HG03175 (cell line): ENCODE data around the gene ATAD3B.
"Not testable (repeated sequence)": the region's sequence is repeated elsewhere in the genome, so short reads cannot be mapped to it uniquely, and the experiment has no call there.

Source experiments
- ATAC-seq: cut with Tn5 transposase; IDR thresholded peaks from one replicate; pipeline ENCODE4 v1.9.1; 2021; ENCODE audit warnings: mild to moderate bottlenecking, moderate library complexity; ENCODE audit not compliant: unreplicated experiment

Gene ATAD3B

DNA sequence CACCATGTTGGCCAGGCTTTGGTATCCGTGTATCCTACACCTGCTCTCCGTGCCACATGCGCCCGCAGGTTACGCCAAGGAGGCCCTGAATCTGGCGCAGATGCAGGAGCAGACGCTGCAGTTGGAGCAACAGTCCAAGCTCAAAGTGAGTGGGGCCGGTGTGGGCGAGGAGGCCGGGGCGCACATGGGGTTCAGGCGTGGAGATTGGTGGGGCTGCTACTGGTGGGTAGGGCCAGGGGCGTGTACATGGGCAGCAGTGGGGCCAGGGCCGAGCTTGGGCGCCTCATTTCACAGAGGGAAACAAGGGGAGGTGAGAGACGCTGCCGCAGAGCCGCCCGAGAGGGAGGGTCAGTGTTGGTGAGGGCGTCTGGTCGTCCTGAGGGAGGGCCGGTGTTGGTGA, 5.6 kb downstream of the ATAD3B start:
- ATAC-seq = no peak

DNA sequence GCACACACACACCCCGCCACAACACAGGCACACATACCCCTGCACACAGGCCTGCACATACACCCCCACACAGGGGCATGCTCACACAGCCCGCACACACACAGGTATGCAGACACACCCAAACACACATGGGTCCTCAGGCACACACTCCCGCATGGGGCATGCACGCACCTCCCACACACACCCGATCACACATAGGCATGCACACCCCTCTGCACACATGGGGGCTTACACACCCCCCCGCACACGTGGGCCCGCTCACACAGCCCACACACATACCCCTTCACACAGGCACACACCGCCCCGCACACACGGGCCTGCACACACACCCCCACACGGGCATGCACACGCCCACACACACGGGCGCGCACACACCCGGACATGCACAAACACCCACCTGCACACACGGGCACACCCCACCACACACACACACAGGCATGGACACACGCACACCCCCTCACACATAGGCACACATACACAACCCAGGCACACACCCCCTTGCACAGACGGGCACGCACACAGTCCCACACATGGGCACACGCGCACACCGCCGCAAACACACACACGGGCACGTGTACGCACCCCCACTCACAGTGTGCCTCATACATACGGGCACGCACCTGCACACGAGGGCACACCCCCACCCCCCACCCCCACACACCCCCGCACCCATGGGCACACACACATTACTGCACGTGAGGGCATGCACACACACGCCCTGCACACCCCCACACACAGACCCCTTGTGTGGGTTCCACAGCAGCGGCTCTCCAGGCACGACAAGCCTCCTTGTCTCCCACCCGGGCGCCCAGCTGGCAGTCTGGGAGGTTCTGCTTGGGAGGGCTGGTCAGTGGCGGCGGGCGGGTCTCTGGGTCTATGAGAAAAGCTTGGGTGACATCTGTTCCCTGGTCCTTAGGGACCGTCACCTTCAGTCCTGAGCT, 8.3 kb downstream of the ATAD3B start:
- ATAC-seq = no peak

DNA sequence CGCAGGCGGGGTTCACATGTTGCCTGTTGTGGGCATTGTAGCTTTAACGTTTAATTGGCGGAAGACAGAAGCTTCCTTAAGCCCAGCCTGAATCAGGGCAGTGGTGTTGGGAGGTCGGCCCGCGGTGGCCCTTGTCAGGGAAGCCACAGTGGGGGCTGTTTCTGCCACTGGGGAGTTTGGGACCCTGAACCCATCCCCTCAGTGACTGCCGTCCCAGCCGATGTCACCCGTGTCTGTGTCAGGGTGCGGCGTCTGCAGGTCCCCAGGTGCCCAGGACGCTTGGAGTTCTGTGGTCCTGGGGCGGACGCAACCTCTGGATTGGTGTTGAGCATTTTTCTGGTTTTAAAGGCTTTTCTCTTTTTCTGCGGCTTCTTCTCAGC, 8.9 kb downstream of the ATAD3B start:
- not testable (repeated sequence) for ATAC-seq

DNA sequence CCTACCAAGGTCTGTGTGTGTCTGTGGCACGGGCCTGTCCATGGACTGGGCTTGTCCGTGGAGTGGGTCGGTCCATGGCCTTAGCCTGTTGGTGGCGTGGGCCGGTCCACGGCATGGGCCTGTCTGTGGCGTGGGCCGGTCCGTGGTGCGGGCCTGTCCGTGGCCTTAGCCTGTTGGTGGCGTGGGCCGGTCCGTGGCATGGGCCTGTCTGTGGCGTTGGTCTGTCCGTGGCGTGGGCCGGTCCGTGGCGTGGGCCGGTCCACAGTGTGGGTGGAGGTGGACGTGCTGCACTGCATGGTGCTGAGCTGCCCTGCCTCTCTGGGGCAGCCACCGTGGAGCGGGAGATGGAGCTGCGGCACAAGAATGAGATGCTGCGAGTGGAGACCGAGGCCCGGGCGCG, 10.2 kb downstream of the ATAD3B start:
- not testable (repeated sequence) for ATAC-seq

DNA sequence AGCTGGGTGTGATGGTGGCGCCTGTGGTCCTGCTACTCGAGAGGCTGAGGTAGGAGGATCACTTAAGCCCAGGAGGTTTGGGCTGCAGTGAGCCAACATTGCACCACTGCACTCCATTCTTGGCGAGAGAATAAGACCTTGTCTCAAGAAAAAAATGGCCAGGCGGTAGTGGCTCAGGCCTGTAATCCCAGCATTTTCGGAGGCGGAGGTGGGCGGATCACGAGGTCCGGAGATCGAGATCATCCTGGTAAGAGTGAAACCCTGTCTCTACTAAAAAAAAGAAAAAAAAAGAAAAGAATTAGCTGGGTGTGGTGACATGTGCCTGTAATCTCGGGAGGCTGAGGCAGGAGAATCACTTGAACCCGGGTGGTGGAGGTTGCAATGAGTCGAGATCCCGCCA, 11.3 kb downstream of the ATAD3B start:
- ATAC-seq = no peak

DNA sequence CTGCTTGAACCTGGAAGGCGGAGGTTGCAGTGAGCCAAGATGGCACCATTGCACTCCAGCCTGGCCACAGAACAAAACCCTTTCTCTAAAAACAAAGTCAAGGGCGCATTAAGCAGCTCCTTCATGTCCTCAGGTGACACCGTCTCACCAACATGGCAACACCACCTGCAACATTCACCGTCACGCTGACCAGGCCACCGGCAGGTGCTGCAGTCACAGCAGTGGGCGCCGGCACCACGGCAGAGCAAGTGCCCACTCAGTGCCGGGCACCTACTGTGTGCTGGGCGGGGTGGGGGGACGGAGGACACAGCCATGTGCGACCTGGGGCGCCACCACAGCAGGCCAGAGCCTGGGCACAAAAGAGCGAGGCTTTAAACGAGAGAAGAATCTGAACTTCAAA, 12.1 kb downstream of the ATAD3B start:
- no peak for ATAC-seq

DNA sequence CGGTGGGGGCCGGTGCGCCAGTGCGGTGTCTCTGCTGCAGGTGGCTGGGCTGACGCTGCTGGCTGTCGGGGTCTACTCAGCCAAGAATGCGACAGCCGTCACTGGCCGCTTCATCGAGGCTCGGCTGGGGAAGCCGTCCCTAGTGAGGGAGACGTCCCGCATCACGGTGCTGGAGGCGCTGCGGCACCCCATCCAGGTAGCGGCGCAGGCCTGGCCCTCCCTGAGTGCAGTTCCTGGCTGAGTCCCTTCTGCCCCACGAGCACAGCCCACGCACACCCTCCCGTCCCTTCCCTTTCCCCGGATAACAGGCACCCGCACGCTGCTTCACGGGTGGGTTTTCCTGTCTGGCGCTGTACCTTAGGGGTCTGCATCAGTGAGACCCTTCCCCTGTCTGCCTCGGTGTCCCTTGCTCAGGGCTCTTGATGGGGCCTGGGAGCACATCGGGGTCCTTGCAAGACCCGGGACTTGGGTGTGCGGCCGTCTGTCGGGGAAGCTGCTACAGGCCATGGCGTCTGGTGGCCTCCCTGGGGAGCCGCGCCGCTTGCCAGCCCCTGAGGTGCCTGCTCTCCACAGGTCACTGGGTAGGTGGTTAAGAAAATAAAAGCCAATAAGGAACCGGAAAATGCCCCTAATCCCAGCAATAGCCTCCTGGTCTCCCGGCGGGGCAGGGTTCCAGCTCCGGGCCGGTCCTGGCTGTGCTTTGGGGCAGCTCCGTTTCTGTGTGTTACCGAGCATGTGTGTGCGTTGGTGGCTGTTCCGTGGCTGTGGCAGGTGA, 13.6 kb downstream of the ATAD3B start:
- ATAC-seq = not testable (repeated sequence)

DNA sequence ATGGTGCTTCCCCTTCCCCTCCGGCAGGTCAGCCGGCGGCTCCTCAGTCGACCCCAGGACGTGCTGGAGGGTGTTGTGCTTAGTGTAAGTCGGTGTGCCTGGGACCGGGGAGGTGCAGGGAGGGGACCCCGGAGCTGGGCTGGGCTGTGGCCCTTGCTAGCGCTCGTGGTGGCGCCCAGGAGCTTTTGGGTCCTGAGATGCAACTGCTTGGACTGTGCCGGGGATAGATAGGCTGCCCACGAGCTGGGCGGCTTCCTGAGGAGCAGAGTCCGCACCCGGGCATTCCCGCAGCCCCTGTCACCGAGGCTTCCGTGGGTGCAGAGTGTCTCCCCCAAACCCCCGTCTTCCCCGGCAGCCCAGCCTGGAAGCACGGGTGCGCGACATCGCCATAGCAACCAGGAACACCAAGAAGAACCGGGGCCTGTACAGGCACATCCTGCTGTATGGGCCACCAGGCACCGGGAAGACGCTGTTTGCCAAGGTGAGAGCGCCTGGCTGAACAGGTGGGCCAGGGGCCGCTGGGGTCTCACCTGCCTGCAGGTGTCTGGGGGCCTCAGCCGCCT, 14.3 kb downstream of the ATAD3B start:
- not testable (repeated sequence) for ATAC-seq

DNA sequence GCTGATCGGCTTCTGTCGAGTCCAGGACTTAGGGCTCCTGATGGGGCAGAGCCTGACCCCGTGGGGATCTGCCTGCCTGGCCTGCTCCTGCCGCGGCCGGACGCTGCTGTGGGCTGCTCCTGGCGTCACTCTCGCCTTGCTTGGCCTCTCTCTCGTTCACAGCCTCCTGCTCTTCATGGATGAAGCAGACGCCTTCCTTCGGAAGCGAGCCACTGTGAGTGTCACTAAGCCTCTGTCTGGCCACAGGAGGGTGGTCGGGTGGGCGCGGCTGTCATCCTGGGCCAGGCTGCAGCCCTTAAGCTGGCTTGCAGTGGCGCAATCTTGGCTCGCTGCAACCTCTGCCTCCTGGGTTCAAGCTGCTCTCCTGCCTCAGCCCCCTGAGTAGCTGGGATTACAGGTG, 16.1 kb downstream of the ATAD3B start:
- ATAC-seq = no peak

DNA sequence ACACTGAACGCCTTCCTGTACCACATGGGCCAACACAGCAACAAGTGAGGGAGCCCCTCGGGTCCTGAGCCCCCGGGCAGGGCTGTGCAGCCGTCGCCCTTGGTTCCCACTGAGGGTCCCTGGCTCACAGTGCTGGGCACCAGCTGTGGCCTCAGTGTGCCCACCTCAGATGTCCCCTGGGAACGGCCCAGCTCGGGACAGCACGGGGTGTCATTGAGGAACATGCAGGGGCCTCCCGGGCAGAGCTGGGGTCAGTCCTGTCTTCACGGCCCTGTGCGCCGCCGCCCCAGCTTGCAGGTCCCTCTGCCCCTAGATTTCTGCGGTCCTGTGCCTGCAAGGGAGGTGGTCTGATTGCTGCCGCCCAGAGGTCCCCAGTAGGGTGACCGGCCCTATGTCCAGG, 17.7 kb downstream of the ATAD3B start:
- no peak for ATAC-seq

DNA sequence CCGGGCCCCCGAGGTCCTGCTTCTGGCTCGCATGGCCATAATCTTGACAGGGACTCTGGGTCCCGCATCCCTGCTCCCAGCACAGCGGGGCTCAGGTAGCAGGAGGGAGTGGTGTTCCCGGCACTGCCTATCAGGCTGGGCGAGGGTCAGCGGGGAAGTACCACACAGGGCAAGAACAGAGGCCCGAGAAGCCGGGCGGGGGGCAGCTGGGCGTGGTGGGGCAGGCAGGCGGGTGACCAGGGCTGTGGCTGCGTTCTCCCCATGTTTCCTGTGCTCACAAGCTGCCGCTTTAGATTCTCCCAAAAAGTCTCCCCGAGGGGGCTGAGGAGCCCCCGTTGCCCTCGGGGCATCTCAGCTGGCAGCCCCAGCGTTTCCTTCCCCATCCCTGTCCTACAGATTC, 18.3 kb downstream of the ATAD3B start:
- ATAC-seq = no peak

DNA sequence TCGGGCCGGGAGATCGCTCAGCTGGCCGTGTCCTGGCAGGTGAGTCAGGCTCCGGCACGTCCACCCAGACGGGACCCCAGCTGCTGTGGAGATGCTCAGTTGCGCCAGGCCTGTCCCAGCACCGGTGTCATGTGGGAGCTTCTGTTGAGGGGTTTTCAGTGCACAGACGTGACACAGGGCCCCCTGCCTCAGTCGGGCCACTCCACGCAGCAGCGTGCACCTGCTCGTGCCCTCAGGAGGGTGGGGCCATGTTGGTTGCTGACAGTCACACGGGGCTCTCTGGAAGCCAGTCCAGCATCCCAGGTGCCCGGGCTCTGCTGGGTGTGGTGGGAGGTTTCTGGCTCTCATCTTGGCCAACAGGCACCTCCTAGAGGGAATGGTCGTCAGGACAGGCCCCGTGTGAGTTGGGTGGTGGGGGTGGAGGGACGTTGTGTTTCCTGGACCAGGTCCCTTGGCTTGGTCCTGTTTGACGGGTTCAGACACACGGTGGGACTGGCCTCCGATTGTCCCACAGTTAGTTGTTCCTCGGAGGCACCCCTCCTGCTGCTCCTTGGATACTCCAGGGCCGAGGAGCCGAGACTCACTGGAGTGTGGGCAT, 19.2 kb downstream of the ATAD3B start:
- no peak for ATAC-seq

DNA sequence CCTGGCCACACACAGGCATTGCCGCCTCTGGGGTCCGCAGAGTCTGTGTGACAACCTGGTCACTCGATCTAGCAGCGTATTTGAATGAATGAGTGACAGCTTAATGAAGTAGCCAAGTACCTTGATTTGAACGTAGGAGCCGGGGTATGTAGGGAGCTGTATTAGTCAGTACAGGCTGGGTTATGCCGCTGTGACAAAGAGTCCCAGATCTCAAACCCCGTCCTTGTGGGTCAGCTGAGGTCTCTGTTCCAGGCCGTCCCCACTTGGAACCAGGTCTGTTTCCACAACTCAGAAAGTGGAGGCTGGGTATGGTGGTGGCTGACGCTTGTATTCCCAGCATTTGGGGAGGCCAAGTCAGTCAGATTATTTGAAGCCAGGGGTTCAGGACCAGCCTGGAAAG, 20.0 kb downstream of the ATAD3B start:
- ATAC-seq = no peak

DNA sequence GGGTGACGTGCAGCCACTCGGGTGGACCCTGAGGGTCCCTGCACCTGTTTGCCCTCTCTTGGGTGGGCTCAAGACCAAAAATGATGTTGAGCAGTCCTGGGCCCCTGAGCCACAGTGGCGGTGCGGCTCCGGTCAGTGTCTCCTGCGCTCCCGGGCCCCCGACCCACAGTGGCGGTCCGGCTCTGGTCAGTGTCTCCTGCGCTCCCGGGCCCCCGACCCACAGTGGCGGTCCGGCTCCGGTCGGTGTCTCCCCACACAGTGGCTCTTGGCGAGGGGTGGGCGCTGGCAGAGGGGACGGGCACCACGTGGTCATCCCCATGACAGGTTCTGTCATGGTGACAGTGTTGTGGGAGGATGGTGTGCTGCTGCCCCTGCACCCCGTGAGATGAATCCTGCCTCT, 22.7 kb downstream of the ATAD3B start:
- not testable (repeated sequence) for ATAC-seq

DNA sequence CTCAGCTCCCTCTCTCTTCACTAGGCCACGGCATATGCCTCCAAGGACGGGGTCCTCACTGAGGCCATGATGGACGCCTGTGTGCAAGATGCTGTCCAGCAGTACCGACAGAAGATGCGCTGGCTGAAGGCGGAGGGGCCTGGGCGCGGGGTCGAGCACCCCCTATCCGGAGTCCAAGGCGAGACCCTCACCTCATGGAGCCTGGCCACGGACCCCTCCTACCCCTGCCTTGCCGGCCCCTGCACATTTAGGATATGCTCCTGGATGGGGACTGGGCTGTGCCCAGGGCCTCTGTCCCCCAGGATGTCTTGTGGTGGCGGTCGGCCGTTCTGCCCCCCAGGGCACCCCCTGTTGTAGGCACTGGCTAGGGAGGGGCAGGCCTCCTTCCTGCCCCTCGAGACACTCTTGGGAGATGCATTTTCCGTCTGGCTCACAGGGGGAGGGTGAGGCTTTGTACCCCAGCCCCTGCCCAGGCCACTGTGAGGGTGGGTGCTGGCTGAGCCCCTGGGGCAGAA, 24.0 kb downstream of the ATAD3B start:
- ATAC-seq = not testable (repeated sequence)

DNA sequence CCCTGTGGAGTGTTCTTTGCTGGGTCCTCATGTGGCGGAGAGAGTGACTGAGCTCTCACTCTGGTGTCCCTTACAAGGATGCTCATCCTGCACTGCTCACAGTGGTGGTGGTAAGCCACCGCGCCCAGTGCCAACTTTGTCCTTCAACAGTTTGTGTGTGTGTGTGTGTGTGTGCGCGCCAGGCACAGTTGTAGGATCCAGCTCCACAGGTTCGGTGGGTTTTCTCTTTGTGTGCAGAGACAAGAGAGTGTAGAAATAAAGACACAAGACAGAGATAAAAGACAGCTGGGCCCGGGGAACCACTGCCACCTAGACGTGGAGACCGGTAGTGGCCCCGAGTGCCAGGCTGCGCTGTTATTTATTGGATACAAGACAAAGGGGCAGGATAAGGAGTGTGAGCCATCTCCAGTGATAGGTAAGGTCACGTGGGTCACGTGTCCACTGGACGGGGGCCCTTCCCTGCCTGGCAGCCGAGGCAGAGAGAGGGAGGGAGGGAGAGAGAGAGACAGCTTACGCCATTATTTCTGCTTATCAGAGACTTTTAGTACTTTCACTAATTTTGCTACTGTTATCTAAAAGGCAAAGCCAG, 33.3 kb downstream of the ATAD3B start:
- not testable (repeated sequence) for ATAC-seq

DNA sequence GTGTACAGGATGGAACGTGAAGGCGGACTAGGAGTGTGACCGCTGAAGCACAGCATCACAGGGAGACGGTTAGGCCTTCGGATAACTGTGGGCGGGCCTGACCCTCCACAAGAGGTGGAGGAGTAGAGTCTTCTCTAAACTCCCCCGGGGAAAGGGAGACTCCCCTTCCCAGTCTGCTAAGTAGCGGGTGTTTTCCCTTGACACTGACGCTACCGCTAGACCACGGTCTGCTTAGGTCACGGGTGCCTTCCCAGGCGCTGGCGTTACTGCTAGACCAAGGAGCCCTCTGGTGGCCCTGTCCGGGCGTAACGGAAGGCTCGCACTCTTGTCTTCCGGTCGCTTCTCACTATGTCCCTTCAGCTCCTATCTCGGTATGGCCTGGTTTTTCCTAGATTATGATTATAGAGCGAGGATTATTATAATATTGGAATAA, 33.8 kb downstream of the ATAD3B start:
- peak; percentile 59 for ATAC-seq

DNA sequence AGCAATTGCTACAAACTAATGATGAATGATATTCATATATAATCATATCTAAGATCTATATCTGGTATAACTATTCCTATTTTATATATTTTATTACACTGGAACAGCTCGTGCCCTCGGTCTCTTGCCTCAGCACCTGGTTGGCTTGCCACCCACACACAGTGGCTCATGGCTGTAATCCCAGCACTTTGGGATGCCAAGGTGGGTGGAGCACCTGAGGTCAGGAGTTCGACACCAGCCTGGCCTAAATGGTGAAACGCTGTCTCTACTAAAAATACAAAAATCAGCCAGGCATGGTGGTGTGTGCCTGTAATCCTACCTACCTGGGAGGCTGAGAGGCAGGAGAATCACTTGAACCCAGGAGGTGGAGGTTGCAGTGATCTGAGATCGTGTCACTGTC, 34.2 kb downstream of the ATAD3B start:
- ATAC-seq = not testable (repeated sequence)

DNA sequence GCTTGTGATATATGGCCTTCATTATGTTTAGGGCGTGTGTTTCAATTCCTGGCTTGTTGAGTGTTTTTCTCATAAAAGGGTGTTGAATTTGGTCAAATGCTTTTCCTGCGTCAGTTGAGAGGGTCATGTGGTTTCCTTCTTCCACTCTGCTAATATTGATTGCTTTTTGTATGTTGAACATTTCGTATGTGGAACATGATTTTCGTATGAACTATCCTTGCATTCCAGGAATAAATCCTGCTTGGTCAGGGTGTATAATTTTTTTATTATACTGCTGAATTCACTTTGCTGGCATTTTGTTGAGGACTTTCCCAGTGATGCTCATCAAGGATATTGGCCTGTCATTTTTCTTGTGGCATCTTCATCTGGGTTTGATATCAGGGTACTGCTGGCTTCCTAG, 35.7 kb downstream of the ATAD3B start:
- no peak for ATAC-seq

DNA sequence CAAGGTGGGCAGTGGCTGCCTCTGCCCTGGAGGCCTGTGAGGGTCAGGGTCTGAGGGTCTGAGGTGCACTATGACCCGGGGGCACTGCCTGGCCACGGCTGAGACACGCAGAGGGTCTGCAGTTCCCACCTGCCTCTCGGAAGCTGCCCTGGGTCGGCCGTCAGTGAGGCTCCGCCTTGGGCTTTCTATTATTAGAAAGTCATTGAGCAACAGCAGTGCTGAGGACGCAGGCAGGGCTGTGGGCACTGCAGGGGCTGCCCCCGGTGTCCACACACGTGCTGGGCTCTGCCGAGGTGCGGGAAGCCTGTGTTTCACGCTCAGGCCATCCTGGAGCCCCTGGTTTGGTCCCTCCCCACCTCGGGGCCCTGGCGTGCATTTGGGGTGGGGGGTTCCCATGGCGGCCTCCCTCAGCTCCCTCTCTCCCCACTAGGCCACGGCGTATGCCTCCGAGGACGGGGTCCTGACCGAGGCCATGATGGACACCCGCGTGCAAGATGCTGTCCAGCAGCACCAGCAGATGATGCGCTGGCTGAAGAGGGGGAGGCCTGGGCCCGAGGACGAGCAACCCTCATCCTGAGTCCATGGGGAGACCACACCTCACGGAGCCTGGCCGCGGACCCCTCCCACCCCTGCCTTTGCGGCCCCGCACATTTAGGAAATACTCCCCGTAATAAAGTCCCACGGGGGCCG, 37.4 kb downstream of the ATAD3B start:
- not testable (repeated sequence) for ATAC-seq
